ENCODE results near the gene DEFB114. TPM values are rescaled to one million over a fixed set of nuclear protein-coding genes. Genes with fewer than 3 reads are reported as not detected.

The DEFB114 gene
- total RNA-seq, 2 donors from 2014 or later, result not detected

- Mint-ChIP-seq H3K4me1 (peaks cover 4% of the 10 kb centered on the region), H3K27ac (no peak overlapping the region), H3K4me3 (no peak overlapping the region), H3K36me3 (ENCODE audit: low read depth) (no peaks in the 10 kb centered on the region), H3K27me3 (ENCODE audit: insufficient read depth) (no peaks in the 10 kb centered on the region), H3K9me3 (no peaks in the 10 kb centered on the region)
- Histone ChIP-seq H3K9ac (ENCODE audit: extremely low read depth, low read length, poor library complexity, severe bottlenecking) (no peak overlapping the region), H3K4me3 (ENCODE audit: low read length) (no peak overlapping the region), H3K4me1 (ENCODE audit: control insufficient read depth, insufficient read depth, low read length) (no peaks in the 10 kb centered on the region), H3K27me3 (ENCODE audit: control insufficient read depth, insufficient read depth, low read length, poor library complexity, severe bottlenecking) (no peaks in the 10 kb centered on the region), H3K9me3 (ENCODE audit: control insufficient read depth, low read length) (no peaks in the 10 kb centered on the region), H3K36me3 (ENCODE audit: control insufficient read depth, insufficient read depth, low read length) (no peaks in the 10 kb centered on the region), H3K27ac (ENCODE audit: low read depth, low read length) (no peak overlapping the region)
- TF ChIP-seq CTCF (conservative IDR thresholded peaks at IDR 0.05), result no peak
- no peak for DNase-seq
Observed at GRCh38 chr6:49937811-49938210, 26.2 kb downstream of the DEFB114 start.

GRCh38 chr6:49937017-49937416 is 26.9 kb downstream of the DEFB114 start:
- DNase-seq, result no peak
- no peaks in the 10 kb centered on the region for H3K4me1 ChIP-seq (ENCODE audit: control insufficient read depth, insufficient read depth, low read length)
- Mint-ChIP-seq H3K27me3 (ENCODE audit: insufficient read depth) (no peaks in the 10 kb centered on the region), H3K9me3 (no peaks in the 10 kb centered on the region), H3K36me3 (ENCODE audit: low read depth) (no peaks in the 10 kb centered on the region), H3K27ac (no peak overlapping the region), H3K4me3 (no peak overlapping the region), H3K4me1 (peaks cover 4% of the 10 kb centered on the region)
- no peak overlapping the region for H3K4me3 ChIP-seq (ENCODE audit: low read length)
- 93% methylated on average over 2 of the region's 2 CpGs; no CpG with 5 or more reads in 1 of the 2 experiments for WGBS, 2 experiments (ENCODE audit: insufficient coverage in 1 of 2, insufficient read length in 1 of 2)
- no peak overlapping the region for H3K9ac ChIP-seq (ENCODE audit: extremely low read depth, low read length, poor library complexity, severe bottlenecking)
- H3K9me3 ChIP-seq (ENCODE audit: control insufficient read depth, low read length), result no peaks in the 10 kb centered on the region
- no peaks in the 10 kb centered on the region for H3K27me3 ChIP-seq (ENCODE audit: control insufficient read depth, insufficient read depth, low read length, poor library complexity, severe bottlenecking)
- H3K27ac ChIP-seq (ENCODE audit: low read depth, low read length), result no peak overlapping the region
- no peaks in the 10 kb centered on the region for H3K36me3 ChIP-seq (ENCODE audit: control insufficient read depth, insufficient read depth, low read length)
- TF ChIP-seq CTCF (conservative IDR thresholded peaks at IDR 0.05), result no peak

- H3K36me3 Mint-ChIP-seq (ENCODE audit: low read depth), result no peaks in the 10 kb centered on the region
- peaks cover 4% of the 10 kb centered on the region for H3K4me1 Mint-ChIP-seq
- no peak overlapping the region for H3K4me3 Mint-ChIP-seq
- Histone ChIP-seq H3K9me3 (ENCODE audit: control insufficient read depth, low read length) (no peaks in the 10 kb centered on the region), H3K36me3 (ENCODE audit: control insufficient read depth, insufficient read depth, low read length) (no peaks in the 10 kb centered on the region), H3K4me1 (ENCODE audit: control insufficient read depth, insufficient read depth, low read length) (no peaks in the 10 kb centered on the region), H3K27ac (ENCODE audit: low read depth, low read length) (no peak overlapping the region), H3K27me3 (ENCODE audit: control insufficient read depth, insufficient read depth, low read length, poor library complexity, severe bottlenecking) (no peaks in the 10 kb centered on the region), H3K4me3 (ENCODE audit: low read length) (no peak overlapping the region), H3K9ac (ENCODE audit: extremely low read depth, low read length, poor library complexity, severe bottlenecking) (no peak overlapping the region)
- no peaks in the 10 kb centered on the region for H3K27me3 Mint-ChIP-seq (ENCODE audit: insufficient read depth)
- no peaks in the 10 kb centered on the region for H3K9me3 Mint-ChIP-seq
- 89 to 100% methylated on average over 1 to 3 of the region's 3 CpGs for WGBS, 2 experiments (ENCODE audit: insufficient coverage in 1 of 2, insufficient read length in 1 of 2)
- no peak for DNase-seq
- no peak overlapping the region for H3K27ac Mint-ChIP-seq
- TF ChIP-seq CTCF (conservative IDR thresholded peaks at IDR 0.05), result no peak
Observed at GRCh38 chr6:49935387-49935786, 28.6 kb downstream of the DEFB114 start.
